PC-9 (cell line): Measurements from ENCODE around the gene AHRR.

Experiments
- EZH2 ChIP-seq: fragments of 200-600 bp; sonication (generic); IDR thresholded peaks from 2 replicates; pipeline ENCODE4 v1.8.0; 2017; ENCODE audit warnings: antibody characterized with exemption, low read depth
- TF ChIP-seq, protein P1 (sequence below): fragments of 200-600 bp; sonication (generic); conservative IDR thresholded peaks from 2 replicates; pipeline ENCODE4 v1.6.1; 2017; ENCODE audit warnings: mixed run types, antibody characterized with exemption, mild to moderate bottlenecking, moderate library complexity

GRCh38 chr5:464446-464842 is 142.9 kb downstream of the AHRR start:
- TF ChIP-seq, protein P1, sequence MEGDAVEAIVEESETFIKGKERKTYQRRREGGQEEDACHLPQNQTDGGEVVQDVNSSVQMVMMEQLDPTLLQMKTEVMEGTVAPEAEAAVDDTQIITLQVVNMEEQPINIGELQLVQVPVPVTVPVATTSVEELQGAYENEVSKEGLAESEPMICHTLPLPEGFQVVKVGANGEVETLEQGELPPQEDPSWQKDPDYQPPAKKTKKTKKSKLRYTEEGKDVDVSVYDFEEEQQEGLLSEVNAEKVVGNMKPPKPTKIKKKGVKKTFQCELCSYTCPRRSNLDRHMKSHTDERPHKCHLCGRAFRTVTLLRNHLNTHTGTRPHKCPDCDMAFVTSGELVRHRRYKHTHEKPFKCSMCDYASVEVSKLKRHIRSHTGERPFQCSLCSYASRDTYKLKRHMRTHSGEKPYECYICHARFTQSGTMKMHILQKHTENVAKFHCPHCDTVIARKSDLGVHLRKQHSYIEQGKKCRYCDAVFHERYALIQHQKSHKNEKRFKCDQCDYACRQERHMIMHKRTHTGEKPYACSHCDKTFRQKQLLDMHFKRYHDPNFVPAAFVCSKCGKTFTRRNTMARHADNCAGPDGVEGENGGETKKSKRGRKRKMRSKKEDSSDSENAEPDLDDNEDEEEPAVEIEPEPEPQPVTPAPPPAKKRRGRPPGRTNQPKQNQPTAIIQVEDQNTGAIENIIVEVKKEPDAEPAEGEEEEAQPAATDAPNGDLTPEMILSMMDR, result no peak
- no peak for TF ChIP-seq EZH2
